Neural crest cell (in vitro differentiated cells): ENCODE results near the gene TNRC18. TPM values are rescaled to one million over a fixed set of nuclear protein-coding genes. Genes with fewer than 3 reads are reported as not detected.
"Not testable (repeated sequence)": the region's sequence is repeated elsewhere in the genome, so short reads cannot be mapped to it uniquely, and the experiment has no call there.

Source experiments
- DNase-seq: peaks from one replicate; pipeline ENCODE4 v3.0.0; 2021; ENCODE audit warnings: low read depth, mixed read lengths, low spot score
- H3K27ac Mint-ChIP-seq: one replicate; pipeline ENCODE4 v1.8.0; 2021; ENCODE audit warnings: mild to moderate bottlenecking, mixed read lengths; ENCODE audit not compliant: unreplicated experiment
- H3K27me3 Mint-ChIP-seq: 2 replicates; pipeline ENCODE4 v1.8.0; 2021; ENCODE audit warnings: low read depth, mild to moderate bottlenecking, mixed read lengths
- H3K36me3 Mint-ChIP-seq: 2 replicates; pipeline ENCODE4 v1.8.0; 2021; ENCODE audit warnings: low read depth, mild to moderate bottlenecking, mixed read lengths
- H3K4me1 Mint-ChIP-seq: 2 replicates; pipeline ENCODE4 v1.8.0; 2021; ENCODE audit warnings: mixed read lengths
- H3K4me3 Mint-ChIP-seq: one replicate; pipeline ENCODE4 v1.8.0; 2021; ENCODE audit warnings: mild to moderate bottlenecking, mixed read lengths
- H3K9me3 Mint-ChIP-seq: 2 replicates; pipeline ENCODE4 v1.8.0; 2021; ENCODE audit warnings: mixed read lengths
- CTCF ChIP-seq: fragments of 200-600 bp; sonication (generic); conservative IDR thresholded peaks from 2 replicates; pipeline ENCODE4 v1.5.0; 2021; ENCODE audit warnings: antibody characterized with exemption, mild to moderate bottlenecking
- total RNA-seq: library from RNA; stranded (reverse); gene quantifications from 2 replicates; pipeline ENCODE4 v1.2.1, GENCODE V29; 2021

The TNRC18 gene
- total RNA-seq, 1 donor from 2014 or later, result 69.8 TPM

- Mint-ChIP-seq H3K9me3 (no peaks in the 10 kb centered on the region), H3K27me3 (no peaks in the 10 kb centered on the region), H3K4me1 (peaks cover 7% of the 10 kb centered on the region), H3K27ac (no peak overlapping the region), H3K36me3 (peaks cover 17% of the 10 kb centered on the region), H3K4me3 (no peak overlapping the region)
- no peak for TF ChIP-seq CTCF
- no peak for DNase-seq
Measured at GRCh38 chr7:5295039-5296014, 128.3 kb downstream of the TNRC18 start.

- DNase-seq, result no peak
- Mint-ChIP-seq H3K27ac (no peak overlapping the region), H3K27me3 (no peaks in the 10 kb centered on the region), H3K4me3 (no peak overlapping the region), H3K36me3 (peaks cover 17% of the 10 kb centered on the region), H3K4me1 (peaks cover 7% of the 10 kb centered on the region), H3K9me3 (no peaks in the 10 kb centered on the region)
- no peak for TF ChIP-seq CTCF
Measured at GRCh38 chr7:5294169-5294987, 129.3 kb downstream of the TNRC18 start.

- H3K27ac Mint-ChIP-seq, H3K4me3 Mint-ChIP-seq, H3K9me3 Mint-ChIP-seq, H3K27me3 Mint-ChIP-seq, DNase-seq, H3K4me1 Mint-ChIP-seq: not testable (repeated sequence)
- peaks cover 15% of the 10 kb centered on the region for H3K36me3 Mint-ChIP-seq
Measured at GRCh38 chr7:5291711-5292335, 131.8 kb downstream of the TNRC18 start.

- Mint-ChIP-seq H3K36me3 (peaks cover 15% of the 10 kb centered on the region), H3K9me3 (no peaks in the 10 kb centered on the region), H3K27ac (no peak overlapping the region), H3K27me3 (no peaks in the 10 kb centered on the region), H3K4me1 (no peaks in the 10 kb centered on the region), H3K4me3 (no peak overlapping the region)
- no peak for DNase-seq
- TF ChIP-seq CTCF, result no peak
Measured at GRCh38 chr7:5291301-5291700, 132.3 kb downstream of the TNRC18 start.

GRCh38 chr7:5289355-5289754 is 134.3 kb downstream of the TNRC18 start:
- no peaks in the 10 kb centered on the region for H3K4me1 Mint-ChIP-seq
- TF ChIP-seq CTCF, result no peak
- H3K27me3 Mint-ChIP-seq, result no peaks in the 10 kb centered on the region
- no peak overlapping the region for H3K27ac Mint-ChIP-seq
- no peak overlapping the region for H3K4me3 Mint-ChIP-seq
- no peaks in the 10 kb centered on the region for H3K9me3 Mint-ChIP-seq
- DNase-seq, result no peak
- peaks cover 6% of the 10 kb centered on the region for H3K36me3 Mint-ChIP-seq

GRCh38 chr7:5288560-5288959 is 135.1 kb downstream of the TNRC18 start:
- H3K4me3 Mint-ChIP-seq, result peak overlapping the region; percentile 41
- not testable (repeated sequence) for DNase-seq, H3K36me3 Mint-ChIP-seq, H3K4me1 Mint-ChIP-seq, H3K27ac Mint-ChIP-seq, H3K27me3 Mint-ChIP-seq, H3K9me3 Mint-ChIP-seq
